Activated T-helper 2 cell treated with anti-CD3 and anti-CD28 coated beads, Interferon-gamma antibody, Interleukin-2, Interleukin-4, amounts not matched to agents 10 μg/mL and 5 μg/mL and 100 μg/mL, durations not matched to agents 14 hours and 24 hours and 36 hours (primary cell): ENCODE measurements around the gene THAP3. TPM values are rescaled to one million over a fixed set of nuclear protein-coding genes. Genes with fewer than 3 reads are reported as not detected.
A peak's percentile ranks its signal among the peaks of the same experiment; 100 is the strongest.

Experiments used
- DNase-seq: peaks from one replicate; pipeline ENCODE4 v3.0.0; 2021; ENCODE audit warnings: low spot score
- H3K27ac Mint-ChIP-seq: one replicate; pipeline ENCODE4 v1.8.0; 2021; ENCODE audit warnings: mixed read lengths
- H3K27me3 Mint-ChIP-seq: one replicate; pipeline ENCODE4 v1.8.0; 2021; ENCODE audit warnings: low read depth, mixed read lengths
- H3K36me3 Mint-ChIP-seq: one replicate; pipeline ENCODE4 v1.8.0; 2021; ENCODE audit warnings: low read depth, mixed read lengths
- H3K4me1 Mint-ChIP-seq: one replicate; pipeline ENCODE4 v1.8.0; 2021; ENCODE audit warnings: low read depth, mixed read lengths
- H3K4me3 Mint-ChIP-seq: one replicate; pipeline ENCODE4 v1.8.0; 2021; ENCODE audit warnings: low read depth, mild to moderate bottlenecking, moderate library complexity, mixed read lengths
- H3K9me3 Mint-ChIP-seq: one replicate; pipeline ENCODE4 v1.8.0; 2021; ENCODE audit warnings: mixed read lengths
- intact Hi-C: fragments of 100-400 bp; cut with micrococcal nuclease; formaldehyde crosslinking; loops from one replicate; pipeline ENCODE4 v1.15.1; 2023
- total RNA-seq: library from RNA; stranded (reverse); gene quantifications from 2 replicates; pipeline ENCODE4 v1.2.3, GENCODE V29; 2022

Gene THAP3
- total RNA-seq, 1 donor from 2014 or later: 23.2 TPM

- no peak for DNase-seq
- peak overlapping the region; percentile 9 for H3K27ac Mint-ChIP-seq
- no peaks in the 10 kb centered on the region for H3K27me3 Mint-ChIP-seq
- no peak overlapping the region for H3K4me3 Mint-ChIP-seq
- H3K4me1 Mint-ChIP-seq: peaks cover 30% of the 10 kb centered on the region
- peaks cover 25% of the 10 kb centered on the region for H3K36me3 Mint-ChIP-seq
- intact Hi-C loops: no loop called here
- H3K9me3 Mint-ChIP-seq: no peaks in the 10 kb centered on the region
Measured at GRCh38 chr1:6585081-6585722, 39.5 kb upstream of the THAP3 start.

DNA sequence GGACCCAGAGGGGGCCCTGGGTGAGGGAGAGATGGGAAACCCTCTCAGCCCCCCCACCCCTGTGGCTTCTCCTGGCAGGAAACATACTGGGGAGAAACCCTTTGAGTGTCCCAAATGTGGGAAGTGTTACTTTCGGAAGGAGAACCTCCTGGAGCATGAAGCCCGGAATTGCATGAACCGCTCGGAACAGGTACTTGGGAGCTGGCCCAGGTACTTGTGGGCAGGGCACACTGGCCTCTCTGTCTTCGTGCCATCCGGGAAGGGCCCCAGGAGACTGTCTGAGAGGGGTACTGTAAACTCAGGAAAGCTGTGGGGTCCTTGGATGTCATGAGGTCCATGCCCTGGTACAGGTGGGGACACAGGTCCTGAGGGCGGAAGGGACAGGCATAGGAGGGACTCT, 38.8 kb upstream of the THAP3 start:
- Mint-ChIP-seq H3K36me3 (peaks cover 24% of the 10 kb centered on the region), H3K27ac (no peak overlapping the region), H3K4me3 (no peak overlapping the region), H3K9me3 (no peaks in the 10 kb centered on the region), H3K27me3 (no peaks in the 10 kb centered on the region), H3K4me1 (peaks cover 24% of the 10 kb centered on the region)
- DNase-seq: no peak
- intact Hi-C loops: no loop called here

GRCh38 chr1:6586404-6586816, 38.3 kb upstream of the THAP3 start:
- intact Hi-C loops: no loop called here
- Mint-ChIP-seq H3K4me1 (peaks cover 21% of the 10 kb centered on the region), H3K27ac (no peak overlapping the region), H3K36me3 (peaks cover 23% of the 10 kb centered on the region), H3K9me3 (no peaks in the 10 kb centered on the region), H3K4me3 (no peak overlapping the region), H3K27me3 (no peaks in the 10 kb centered on the region)
- no peak for DNase-seq

GRCh38 chr1:6587261-6588005, 37.2 kb upstream of the THAP3 start:
- no peaks in the 10 kb centered on the region for H3K9me3 Mint-ChIP-seq
- H3K27me3 Mint-ChIP-seq: no peaks in the 10 kb centered on the region
- H3K4me1 Mint-ChIP-seq: peaks cover 14% of the 10 kb centered on the region
- H3K36me3 Mint-ChIP-seq: peaks cover 23% of the 10 kb centered on the region
- H3K27ac Mint-ChIP-seq: no peak overlapping the region
- intact Hi-C loops: no loop called here
- H3K4me3 Mint-ChIP-seq: no peak overlapping the region
- no peak for DNase-seq

GRCh38 chr1:6588128-6588892, 36.4 kb upstream of the THAP3 start:
- Mint-ChIP-seq H3K4me3 (no peak overlapping the region), H3K27ac (no peak overlapping the region), H3K36me3 (peaks cover 27% of the 10 kb centered on the region), H3K4me1 (peaks cover 12% of the 10 kb centered on the region), H3K27me3 (no peaks in the 10 kb centered on the region), H3K9me3 (no peaks in the 10 kb centered on the region)
- intact Hi-C loops: no loop called here
- DNase-seq: no peak

GRCh38 chr1:6588893-6589520, 35.7 kb upstream of the THAP3 start:
- Mint-ChIP-seq H3K27me3 (no peaks in the 10 kb centered on the region), H3K27ac (no peak overlapping the region), H3K4me3 (no peak overlapping the region), H3K9me3 (no peaks in the 10 kb centered on the region), H3K4me1 (peaks cover 12% of the 10 kb centered on the region), H3K36me3 (peaks cover 33% of the 10 kb centered on the region)
- intact Hi-C loops: no loop called here
- DNase-seq: no peak

- intact Hi-C loops: no loop called here
- no peaks in the 10 kb centered on the region for H3K9me3 Mint-ChIP-seq
- H3K4me3 Mint-ChIP-seq: no peak overlapping the region
- peaks cover 6% of the 10 kb centered on the region for H3K4me1 Mint-ChIP-seq
- DNase-seq: no peak
- peaks cover 38% of the 10 kb centered on the region for H3K36me3 Mint-ChIP-seq
- H3K27ac Mint-ChIP-seq: no peak overlapping the region
- no peaks in the 10 kb centered on the region for H3K27me3 Mint-ChIP-seq
Measured at GRCh38 chr1:6590046-6590445, 34.6 kb upstream of the THAP3 start.

DNA sequence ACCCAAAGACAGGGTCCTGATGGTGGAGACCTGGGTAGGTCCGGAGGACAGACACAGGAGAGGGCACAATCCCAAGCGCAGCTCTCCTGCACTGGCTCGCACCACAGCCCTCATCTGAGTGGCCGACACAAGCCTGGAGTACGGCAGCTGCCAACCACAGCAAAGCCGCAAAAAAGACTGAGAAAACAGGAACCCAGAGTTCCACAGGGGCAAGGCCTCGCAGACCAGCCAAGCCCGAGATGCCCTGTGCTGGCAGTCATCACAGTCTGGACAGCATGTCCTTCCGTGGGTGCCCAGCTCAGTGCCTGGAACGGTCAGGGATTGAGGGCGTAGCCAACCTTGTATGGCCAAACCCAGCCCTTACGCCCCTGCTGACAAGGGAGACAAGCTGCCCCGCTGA, 33.4 kb upstream of the THAP3 start:
- H3K27ac Mint-ChIP-seq: no peak overlapping the region
- no peak for DNase-seq
- H3K4me3 Mint-ChIP-seq: no peak overlapping the region
- no peaks in the 10 kb centered on the region for H3K9me3 Mint-ChIP-seq
- H3K27me3 Mint-ChIP-seq: no peaks in the 10 kb centered on the region
- H3K4me1 Mint-ChIP-seq: peaks cover 6% of the 10 kb centered on the region
- intact Hi-C loops: no loop called here
- H3K36me3 Mint-ChIP-seq: peaks cover 49% of the 10 kb centered on the region

- Mint-ChIP-seq H3K4me3 (no peak overlapping the region), H3K27me3 (no peaks in the 10 kb centered on the region), H3K36me3 (peaks cover 53% of the 10 kb centered on the region), H3K9me3 (no peaks in the 10 kb centered on the region), H3K27ac (no peak overlapping the region), H3K4me1 (peaks cover 6% of the 10 kb centered on the region)
- DNase-seq: no peak
- intact Hi-C loops: no loop called here
Measured at GRCh38 chr1:6591644-6592043, 33.0 kb upstream of the THAP3 start.

DNA sequence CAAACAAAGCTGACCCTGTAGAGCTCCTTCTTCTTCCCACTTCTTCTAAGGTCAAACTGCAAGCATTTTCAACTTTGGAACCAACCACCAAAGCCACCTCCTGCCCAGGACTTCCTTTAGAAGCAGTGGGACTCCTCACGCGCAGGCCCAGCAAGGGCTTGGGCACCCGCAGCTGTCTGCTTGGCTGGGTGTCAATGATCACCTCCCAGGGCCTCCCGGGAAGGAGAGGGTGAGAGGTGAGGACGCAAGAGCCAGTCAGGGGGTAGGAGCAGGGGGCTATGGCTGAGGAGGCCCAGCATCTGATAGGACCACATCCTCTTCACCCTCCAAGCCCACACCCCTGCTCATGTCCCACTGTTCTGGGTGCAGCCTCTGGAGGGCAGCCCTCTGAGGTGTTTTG, 32.2 kb upstream of the THAP3 start:
- intact Hi-C loops: no loop called here
- Mint-ChIP-seq H3K27me3 (no peaks in the 10 kb centered on the region), H3K9me3 (no peaks in the 10 kb centered on the region), H3K27ac (no peak overlapping the region), H3K4me3 (no peak overlapping the region), H3K4me1 (peaks cover 5% of the 10 kb centered on the region), H3K36me3 (peaks cover 60% of the 10 kb centered on the region)
- DNase-seq: no peak

DNA sequence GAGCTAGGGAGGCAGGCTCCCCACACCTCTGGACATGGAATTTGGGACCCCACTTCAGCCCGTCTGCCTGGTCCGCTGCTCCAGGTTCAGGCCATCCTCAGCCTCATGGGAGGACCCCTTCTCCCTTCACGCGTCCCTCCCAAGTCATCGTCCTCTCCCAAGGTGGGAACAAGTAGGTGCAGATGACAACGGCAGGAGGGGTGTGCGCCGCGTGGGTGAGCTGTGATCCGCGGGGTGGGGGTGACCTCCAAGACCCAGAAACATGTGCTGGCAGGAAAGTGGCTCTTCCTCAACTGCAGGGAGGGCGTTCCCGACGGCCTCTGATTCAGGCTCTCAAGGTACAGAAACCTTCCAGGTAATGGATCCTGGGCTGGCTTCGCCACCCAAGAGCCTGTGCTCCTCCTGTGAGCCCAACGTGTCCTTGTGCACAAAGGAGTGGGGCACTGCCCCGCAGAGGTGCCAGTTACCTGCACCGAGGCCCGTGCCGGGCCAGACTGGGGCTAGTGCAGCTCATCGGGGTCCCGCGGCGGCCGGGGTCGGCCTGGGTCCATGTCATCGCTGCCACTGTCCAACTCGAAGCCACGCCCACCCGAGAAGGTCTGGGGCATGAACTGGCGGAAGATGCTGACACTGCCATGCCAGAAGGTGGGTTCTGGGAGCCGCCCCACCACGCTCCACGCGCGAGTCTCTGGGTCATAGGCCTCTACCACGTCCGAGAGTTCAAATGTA, 31.6 kb upstream of the THAP3 start:
- H3K27ac Mint-ChIP-seq: no peak overlapping the region
- intact Hi-C loops: no loop called here
- H3K4me3 Mint-ChIP-seq: no peak overlapping the region
- H3K4me1 Mint-ChIP-seq: peaks cover 5% of the 10 kb centered on the region
- peaks cover 62% of the 10 kb centered on the region for H3K36me3 Mint-ChIP-seq
- H3K9me3 Mint-ChIP-seq: no peaks in the 10 kb centered on the region
- no peaks in the 10 kb centered on the region for H3K27me3 Mint-ChIP-seq
- no peak for DNase-seq

GRCh38 chr1:6593810-6594209, 30.9 kb upstream of the THAP3 start:
- no peaks in the 10 kb centered on the region for H3K9me3 Mint-ChIP-seq
- intact Hi-C loops: no loop called here
- H3K4me1 Mint-ChIP-seq: peaks cover 5% of the 10 kb centered on the region
- no peaks in the 10 kb centered on the region for H3K27me3 Mint-ChIP-seq
- H3K4me3 Mint-ChIP-seq: no peak overlapping the region
- DNase-seq: no peak
- H3K36me3 Mint-ChIP-seq: peaks cover 60% of the 10 kb centered on the region
- no peak overlapping the region for H3K27ac Mint-ChIP-seq
